GM19238 (cell line): ENCODE measurements around the gene HGFAC.
"Not testable (repeated sequence)": the region's sequence is repeated elsewhere in the genome, so short reads cannot be mapped to it uniquely, and the experiment has no call there.

Experiments
- DNase-seq: peaks from one replicate; pipeline ENCODE4 v3.0.0; 2011; ENCODE audit warnings: low spot score; ENCODE audit not compliant: insufficient read length

HGFAC gene

DNA sequence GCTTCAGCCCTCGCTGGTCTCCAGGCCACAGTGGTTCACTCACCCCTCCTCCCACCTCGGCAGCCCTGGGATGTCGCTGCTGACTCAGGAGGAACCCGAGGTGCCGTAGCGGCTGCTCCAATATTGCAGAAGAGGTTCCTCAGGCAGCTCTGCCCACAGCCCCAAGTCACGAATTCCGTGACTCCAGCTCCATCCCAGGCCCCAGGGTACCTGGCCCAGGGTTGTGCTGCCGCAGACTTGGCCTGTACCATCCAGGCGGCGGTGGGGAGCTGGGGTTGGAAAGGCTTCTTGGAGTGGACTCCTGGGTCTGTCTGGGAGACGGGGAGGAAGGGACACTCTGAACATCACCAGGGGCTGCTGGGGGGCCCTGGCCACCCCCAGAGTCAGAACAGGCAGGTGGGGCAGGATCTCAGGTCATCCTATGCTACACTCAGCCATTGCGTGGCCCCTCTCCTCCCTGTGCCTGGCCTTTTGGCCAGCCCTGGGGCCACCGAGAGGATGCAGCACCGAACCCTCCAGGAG, 728 bp upstream of the HGFAC start:
- DNase-seq: no peak

GRCh38 chr4:3442460-3442958, 741 bp downstream of the HGFAC start:
- DNase-seq: no peak

- peak; percentile 94 for DNase-seq
These were observed 1.4 kb downstream of the HGFAC start for GRCh38 chr4:3442959-3443749.

DNA sequence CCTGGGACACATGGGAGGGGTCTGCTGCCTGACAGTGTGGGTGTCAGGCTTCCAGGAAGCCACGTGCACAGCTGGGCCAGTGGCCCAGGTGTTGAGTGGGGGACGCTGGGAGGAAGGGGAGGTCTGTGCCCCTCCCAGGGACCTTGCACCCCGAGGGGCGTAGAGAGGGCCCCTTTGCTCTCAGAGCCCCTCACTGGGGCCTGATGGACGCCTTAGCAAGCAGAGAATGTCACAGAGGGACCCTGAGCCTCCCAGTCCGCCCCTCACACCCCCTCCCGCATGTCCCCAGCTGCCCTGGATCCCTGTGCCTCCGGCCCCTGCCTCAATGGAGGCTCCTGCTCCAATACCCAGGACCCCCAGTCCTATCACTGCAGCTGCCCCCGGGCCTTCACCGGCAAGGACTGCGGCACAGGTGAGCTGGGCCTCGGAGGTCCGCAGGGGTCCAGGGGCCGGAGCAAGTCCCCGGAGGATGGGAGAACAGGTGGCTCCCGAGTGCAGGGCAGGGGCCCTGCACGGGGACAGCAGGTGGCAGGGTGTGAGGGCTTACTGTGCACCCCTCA, 2.1 kb downstream of the HGFAC start:
- no peak for DNase-seq

DNA sequence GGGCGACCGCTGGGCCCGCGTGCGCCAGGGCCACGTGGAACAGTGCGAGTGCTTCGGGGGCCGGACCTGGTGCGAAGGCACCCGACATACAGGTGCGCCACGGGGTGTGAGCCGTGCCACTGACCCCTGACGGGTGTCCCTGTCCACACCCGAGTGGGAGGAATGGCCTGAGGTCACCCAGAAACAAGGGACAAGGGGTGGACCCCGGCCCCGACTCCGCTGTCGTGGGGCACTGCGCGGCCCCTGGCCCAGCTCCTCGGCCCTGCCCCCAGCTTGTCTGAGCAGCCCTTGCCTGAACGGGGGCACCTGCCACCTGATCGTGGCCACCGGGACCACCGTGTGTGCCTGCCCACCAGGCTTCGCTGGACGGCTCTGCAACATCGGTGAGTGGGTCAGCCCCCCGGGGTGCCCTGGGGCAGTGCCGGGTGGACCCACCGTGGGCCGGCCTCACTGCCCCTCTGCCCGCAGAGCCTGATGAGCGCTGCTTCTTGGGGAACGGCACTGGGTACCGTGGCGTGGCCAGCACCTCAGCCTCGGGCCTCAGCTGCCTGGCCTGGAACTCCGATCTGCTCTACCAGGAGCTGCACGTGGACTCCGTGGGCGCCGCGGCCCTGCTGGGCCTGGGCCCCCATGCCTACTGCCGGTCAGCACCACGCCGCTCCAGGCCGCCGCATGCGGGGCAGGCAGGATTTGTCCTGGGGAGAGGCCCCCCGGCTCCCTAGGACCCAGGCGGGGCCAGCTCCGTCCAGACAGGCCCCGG, 2.8 kb downstream of the HGFAC start:
- no peak for DNase-seq

- no peak for DNase-seq
These were observed 3.5 kb downstream of the HGFAC start for GRCh38 chr4:3445111-3445820.

DNA sequence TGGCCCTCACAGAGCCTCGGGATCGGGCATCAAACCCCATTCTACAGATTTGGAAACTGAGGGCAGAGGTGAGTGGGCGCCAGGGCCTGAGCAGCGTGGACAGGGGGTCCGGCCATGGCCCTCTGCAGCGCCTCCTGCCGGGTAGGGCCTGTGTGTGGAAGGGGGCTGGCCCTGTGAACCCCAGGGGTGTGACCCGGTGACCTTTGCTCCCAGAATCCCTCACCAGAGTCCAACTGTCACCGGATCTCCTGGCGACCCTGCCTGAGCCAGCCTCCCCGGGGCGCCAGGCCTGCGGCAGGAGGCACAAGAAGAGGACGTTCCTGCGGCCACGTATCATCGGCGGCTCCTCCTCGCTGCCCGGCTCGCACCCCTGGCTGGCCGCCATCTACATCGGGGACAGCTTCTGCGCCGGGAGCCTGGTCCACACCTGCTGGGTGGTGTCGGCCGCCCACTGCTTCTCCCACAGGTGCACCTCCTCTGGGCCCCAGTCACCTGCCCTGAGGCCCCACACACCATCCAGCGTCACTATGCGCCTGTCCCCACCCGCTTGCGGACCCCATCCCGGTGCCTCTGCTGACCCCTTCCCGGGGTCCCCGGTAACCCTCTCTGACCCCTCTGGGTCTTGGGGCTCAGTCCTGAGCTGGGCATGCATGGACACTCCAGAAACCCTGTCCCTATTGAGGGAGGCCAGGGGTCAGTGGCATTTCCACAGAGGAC, 4.2 kb downstream of the HGFAC start:
- no peak for DNase-seq

- no peak for DNase-seq
These were observed 5.0 kb downstream of the HGFAC start for GRCh38 chr4:3446631-3447320.

DNA sequence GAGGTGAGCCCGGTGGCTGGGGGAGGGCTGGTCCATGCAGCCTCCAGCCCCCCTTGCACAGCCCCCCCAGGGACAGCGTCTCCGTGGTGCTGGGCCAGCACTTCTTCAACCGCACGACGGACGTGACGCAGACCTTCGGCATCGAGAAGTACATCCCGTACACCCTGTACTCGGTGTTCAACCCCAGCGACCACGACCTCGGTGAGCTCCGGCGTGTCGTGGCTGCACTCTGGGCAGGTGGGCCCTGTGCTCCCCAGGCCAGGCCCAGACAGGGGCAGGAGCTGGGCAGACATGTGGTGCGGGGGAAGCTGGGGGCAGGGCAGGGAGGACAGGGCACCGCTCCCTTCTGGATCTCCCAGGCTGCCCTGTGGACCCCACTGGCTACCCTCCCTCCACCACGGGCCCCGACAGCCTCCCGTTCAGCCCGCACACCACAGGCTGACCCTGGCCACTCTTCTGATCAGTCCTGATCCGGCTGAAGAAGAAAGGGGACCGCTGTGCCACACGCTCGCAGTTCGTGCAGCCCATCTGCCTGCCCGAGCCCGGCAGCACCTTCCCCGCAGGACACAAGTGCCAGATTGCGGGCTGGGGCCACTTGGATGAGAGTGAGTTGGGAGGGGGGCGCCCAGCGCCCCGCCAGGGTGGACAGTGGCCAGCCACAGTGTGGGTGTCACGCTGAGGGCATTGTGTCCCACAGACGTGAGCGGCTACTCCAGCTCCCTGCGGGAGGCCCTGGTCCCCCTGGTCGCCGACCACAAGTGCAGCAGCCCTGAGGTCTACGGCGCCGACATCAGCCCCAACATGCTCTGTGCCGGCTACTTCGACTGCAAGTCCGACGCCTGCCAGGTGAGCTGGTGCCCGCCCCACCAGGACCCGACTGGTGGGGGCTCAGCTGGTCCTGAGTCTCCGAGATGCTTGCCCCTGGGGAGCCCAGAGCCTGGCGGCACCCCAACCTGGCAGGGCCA, 5.9 kb downstream of the HGFAC start:
- DNase-seq: no peak

DNA sequence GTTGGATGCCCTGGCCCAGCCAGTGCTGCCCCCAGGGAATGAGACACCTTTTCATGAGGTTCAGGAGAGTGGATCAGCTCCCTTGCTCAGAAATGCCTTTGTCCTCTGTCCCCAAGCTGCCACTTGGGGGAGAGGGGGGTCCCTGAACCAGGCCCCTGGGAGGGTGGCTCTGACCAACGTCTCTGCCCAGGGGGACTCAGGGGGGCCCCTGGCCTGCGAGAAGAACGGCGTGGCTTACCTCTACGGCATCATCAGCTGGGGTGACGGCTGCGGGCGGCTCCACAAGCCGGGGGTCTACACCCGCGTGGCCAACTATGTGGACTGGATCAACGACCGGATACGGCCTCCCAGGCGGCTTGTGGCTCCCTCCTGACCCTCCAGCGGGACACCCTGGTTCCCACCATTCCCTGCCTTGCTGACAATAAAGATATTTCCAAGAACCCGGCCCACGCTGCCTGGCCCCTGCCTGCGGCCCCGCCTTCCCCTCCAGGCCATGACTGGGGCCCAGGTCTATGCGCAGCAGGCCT, 7.3 kb downstream of the HGFAC start:
- no peak for DNase-seq

GRCh38 chr4:3449574-3450534, 8.1 kb downstream of the HGFAC start:
- no peak for DNase-seq

DNA sequence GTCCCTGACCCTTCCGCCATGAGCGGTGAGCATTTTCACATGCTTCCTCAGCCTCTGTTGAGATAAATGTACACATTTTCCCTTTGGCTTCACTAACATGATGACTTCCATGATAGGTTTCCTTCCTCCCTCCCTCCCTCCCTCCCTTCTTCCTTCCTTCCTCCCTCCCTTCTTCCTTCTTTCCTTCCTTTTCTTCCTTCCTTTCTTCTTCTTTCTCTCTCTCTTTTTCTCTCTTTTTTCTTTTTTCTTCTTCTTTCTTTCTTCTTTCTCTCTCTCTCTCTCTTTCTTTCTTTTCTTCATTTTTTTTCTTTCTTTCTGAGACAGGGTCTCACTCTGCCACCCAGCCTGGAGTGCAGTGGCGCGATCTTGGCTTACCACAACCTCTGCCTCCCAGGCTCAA, 8.9 kb downstream of the HGFAC start:
- no peak for DNase-seq

GRCh38 chr4:3451956-3452355, 10.2 kb downstream of the HGFAC start:
- no peak for DNase-seq

DNA sequence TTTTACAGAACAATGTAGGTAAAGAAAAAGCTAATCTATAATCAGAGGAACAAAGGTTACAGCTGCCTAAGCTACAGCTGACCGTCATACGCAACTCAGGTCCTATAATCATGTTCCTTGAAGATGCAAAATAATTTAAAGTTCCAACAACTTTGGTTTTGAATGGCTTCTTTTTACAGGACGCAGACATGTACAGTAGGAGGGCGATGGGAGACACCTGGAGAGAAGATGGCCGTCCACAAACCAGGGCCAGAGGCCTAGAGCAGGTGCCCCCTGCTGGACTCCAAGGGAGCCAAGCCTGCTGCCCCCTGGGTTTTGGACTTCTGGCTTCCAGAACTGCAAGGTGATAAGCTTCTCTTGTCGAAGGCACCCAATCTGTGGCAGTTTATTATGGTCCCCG, 10.6 kb downstream of the HGFAC start:
- no peak for DNase-seq

DNA sequence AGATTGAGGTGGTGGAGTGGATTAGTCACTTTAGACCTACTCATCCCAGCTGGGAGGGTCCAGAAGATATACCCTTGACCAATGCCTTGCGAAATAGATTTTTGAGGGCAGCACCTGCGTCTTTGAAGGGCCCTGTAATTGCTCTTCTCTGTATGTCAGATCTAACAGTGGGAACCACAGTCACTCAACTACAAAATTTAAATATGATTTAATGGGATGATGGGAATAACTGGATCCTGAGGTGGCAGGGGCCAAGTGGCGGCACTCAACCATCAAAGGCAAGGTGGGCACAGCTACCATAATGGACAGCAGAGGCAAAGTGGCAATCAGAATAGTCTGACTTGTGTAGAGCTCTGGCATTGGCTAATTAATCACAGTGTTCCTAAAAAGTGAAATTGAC, 13.8 kb downstream of the HGFAC start:
- DNase-seq: not testable (repeated sequence)

- no peak for DNase-seq
These were observed 16.6 kb downstream of the HGFAC start for GRCh38 chr4:3458371-3458770.

GRCh38 chr4:3459156-3459555, 17.4 kb downstream of the HGFAC start:
- not testable (repeated sequence) for DNase-seq

- no peak for DNase-seq
These were observed 19.2 kb downstream of the HGFAC start for GRCh38 chr4:3460926-3461325.
